Measurements from ENCODE around the gene ARRDC1.

The ARRDC1 gene

GRCh38 chr9:137583957-137584356, 21.5 kb upstream of the ARRDC1 start:
- no peak overlapping the region for H3K4me3 ChIP-seq (ENCODE audit: low read depth, low read length)
- TF ChIP-seq, protein P1, sequence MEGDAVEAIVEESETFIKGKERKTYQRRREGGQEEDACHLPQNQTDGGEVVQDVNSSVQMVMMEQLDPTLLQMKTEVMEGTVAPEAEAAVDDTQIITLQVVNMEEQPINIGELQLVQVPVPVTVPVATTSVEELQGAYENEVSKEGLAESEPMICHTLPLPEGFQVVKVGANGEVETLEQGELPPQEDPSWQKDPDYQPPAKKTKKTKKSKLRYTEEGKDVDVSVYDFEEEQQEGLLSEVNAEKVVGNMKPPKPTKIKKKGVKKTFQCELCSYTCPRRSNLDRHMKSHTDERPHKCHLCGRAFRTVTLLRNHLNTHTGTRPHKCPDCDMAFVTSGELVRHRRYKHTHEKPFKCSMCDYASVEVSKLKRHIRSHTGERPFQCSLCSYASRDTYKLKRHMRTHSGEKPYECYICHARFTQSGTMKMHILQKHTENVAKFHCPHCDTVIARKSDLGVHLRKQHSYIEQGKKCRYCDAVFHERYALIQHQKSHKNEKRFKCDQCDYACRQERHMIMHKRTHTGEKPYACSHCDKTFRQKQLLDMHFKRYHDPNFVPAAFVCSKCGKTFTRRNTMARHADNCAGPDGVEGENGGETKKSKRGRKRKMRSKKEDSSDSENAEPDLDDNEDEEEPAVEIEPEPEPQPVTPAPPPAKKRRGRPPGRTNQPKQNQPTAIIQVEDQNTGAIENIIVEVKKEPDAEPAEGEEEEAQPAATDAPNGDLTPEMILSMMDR (conservative IDR thresholded peaks at IDR 0.05; ENCODE audit: low read depth, low read length), result no peak
- no peak for DNase-seq (ENCODE audit: low read depth)

- no peak for DNase-seq (ENCODE audit: low read depth)
- TF ChIP-seq, protein P1 (conservative IDR thresholded peaks at IDR 0.05; ENCODE audit: low read depth, low read length), result no peak
- no peak overlapping the region for H3K4me3 ChIP-seq (ENCODE audit: low read depth, low read length)
Measured at GRCh38 chr9:137586854-137587253, 18.6 kb upstream of the ARRDC1 start.

DNA sequence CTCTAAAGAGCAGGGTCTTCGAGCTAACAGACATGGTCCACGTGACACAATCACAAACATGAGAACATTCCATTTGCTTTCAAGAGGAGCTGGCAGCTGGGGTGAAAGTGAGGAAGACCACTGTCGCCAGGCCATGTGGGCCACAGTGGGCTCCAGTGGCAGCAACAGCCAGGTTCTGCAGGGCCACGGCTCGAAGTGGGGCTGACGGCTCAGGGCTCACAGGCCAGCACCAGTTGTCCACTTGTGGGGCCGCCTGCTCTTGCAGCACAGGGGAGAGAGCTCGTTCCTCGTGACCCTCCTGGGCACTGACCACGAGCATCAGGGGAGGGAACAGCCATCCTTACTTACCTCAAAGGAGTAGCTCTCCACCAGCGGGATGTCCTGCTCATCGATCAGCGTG, 17.2 kb upstream of the ARRDC1 start:
- TF ChIP-seq, protein P1 (conservative IDR thresholded peaks at IDR 0.05; ENCODE audit: low read depth, low read length), result no peak
- DNase-seq (ENCODE audit: low read depth), result no peak
- no peak overlapping the region for H3K4me3 ChIP-seq (ENCODE audit: low read depth, low read length)

GRCh38 chr9:137588891-137589290, 16.6 kb upstream of the ARRDC1 start:
- no peak for DNase-seq (ENCODE audit: low read depth)
- TF ChIP-seq, protein P1 (conservative IDR thresholded peaks at IDR 0.05; ENCODE audit: low read depth, low read length), result no peak
- H3K4me3 ChIP-seq (ENCODE audit: low read depth, low read length), result peak overlapping the region; percentile 71

DNA sequence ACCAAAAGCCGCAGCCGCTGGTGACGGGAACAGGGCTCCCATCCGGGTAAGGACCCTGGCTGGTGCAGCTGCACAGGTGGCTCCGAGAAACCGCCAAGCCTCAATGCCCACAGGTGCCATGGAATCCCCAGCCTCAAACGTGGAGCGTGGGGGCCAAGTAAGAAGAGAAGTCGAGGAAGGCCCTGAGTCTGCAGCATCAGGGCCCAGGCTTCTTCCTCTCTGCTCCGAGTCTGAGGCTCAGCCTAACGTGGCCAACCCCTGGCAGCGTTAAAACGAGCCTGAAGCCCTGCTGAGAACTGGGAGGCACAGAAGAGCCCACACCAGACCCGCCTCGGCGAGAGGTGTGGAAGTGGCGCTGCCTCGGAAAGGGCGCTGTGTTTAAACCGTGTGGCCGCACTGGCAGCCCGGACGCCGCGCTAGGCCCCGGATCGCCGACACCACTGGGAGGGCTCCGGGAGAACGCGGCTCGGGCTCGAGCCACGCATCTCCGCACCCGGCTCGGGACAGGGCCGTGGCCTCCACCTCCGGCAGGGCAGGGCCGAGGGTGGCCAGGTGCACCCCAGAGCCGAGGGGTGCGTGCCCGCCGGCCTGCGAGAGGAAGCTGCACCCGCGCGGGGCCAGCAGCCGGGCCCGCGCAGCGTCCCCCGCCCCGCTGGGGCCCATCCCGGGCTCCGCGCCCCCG, 15.9 kb upstream of the ARRDC1 start:
- peak overlapping the region; percentile 71 for H3K4me3 ChIP-seq (ENCODE audit: low read depth, low read length)
- TF ChIP-seq, protein P1 (conservative IDR thresholded peaks at IDR 0.05; ENCODE audit: low read depth, low read length), result no peak

GRCh38 chr9:137590123-137590468, 15.4 kb upstream of the ARRDC1 start:
- peak overlapping the region; percentile 71 for H3K4me3 ChIP-seq (ENCODE audit: low read depth, low read length)
- TF ChIP-seq, protein P1 (conservative IDR thresholded peaks at IDR 0.05; ENCODE audit: low read depth, low read length), result no peak
- DNase-seq (ENCODE audit: low read depth), result no peak

More for the DNA sequence above, 15.9 kb upstream of the ARRDC1 start:
- DNase-seq (ENCODE audit: low read depth), result peak; percentile 26
